Activated CD8-positive, alpha-beta memory T cell treated with anti-CD3 and anti-CD28 coated beads for 48 hours (primary cell): ENCODE data around the gene TFCP2.

Source experiments
- DNase-seq, 3 experiments: peaks; one replicate each; pipeline ENCODE4 v3.0.0-alpha.2; 2020; ENCODE audit warnings: low read depth in 2 of 3, low spot score in 2 of 3

TFCP2 gene

GRCh38 chr12:51160814-51161459, 12.0 kb downstream of the TFCP2 start:
- DNase-seq = no peak

- DNase-seq = no peak
These were observed 16.6 kb downstream of the TFCP2 start for GRCh38 chr12:51156245-51156765.

GRCh38 chr12:51152953-51153352, 20.0 kb downstream of the TFCP2 start:
- DNase-seq = no peak

- DNase-seq = no peak
These were observed 22.2 kb downstream of the TFCP2 start for GRCh38 chr12:51150777-51151176.

GRCh38 chr12:51147309-51147708, 25.6 kb downstream of the TFCP2 start:
- DNase-seq = no peak

- no peak for DNase-seq
These were observed 33.6 kb downstream of the TFCP2 start for GRCh38 chr12:51139292-51139844.

GRCh38 chr12:51132693-51133092, 40.2 kb downstream of the TFCP2 start:
- DNase-seq = no peak

GRCh38 chr12:51131745-51132521, 41.0 kb downstream of the TFCP2 start:
- no peak for DNase-seq

GRCh38 chr12:51128919-51129318, 44.0 kb downstream of the TFCP2 start:
- DNase-seq = no peak

- no peak for DNase-seq
These were observed 45.7 kb downstream of the TFCP2 start for GRCh38 chr12:51127050-51127729.

GRCh38 chr12:51126297-51126696, 46.6 kb downstream of the TFCP2 start:
- DNase-seq = no peak

- DNase-seq = no peak
These were observed 48.4 kb downstream of the TFCP2 start for GRCh38 chr12:51124504-51124903.

- no peak for DNase-seq
These were observed 50.1 kb downstream of the TFCP2 start for GRCh38 chr12:51122844-51123243.

- no peak for DNase-seq
These were observed 54.2 kb downstream of the TFCP2 start for GRCh38 chr12:51118706-51119105.

- DNase-seq = no peak
These were observed 57.4 kb downstream of the TFCP2 start for GRCh38 chr12:51115533-51115932.

- DNase-seq = no peak
These were observed 64.8 kb downstream of the TFCP2 start for GRCh38 chr12:51108136-51108535.

- no peak for DNase-seq
These were observed 69.0 kb downstream of the TFCP2 start for GRCh38 chr12:51103977-51104376.

GRCh38 chr12:51098611-51099010, 74.3 kb downstream of the TFCP2 start:
- DNase-seq = no peak

GRCh38 chr12:51090705-51091229, 82.2 kb downstream of the TFCP2 start:
- DNase-seq = no peak

- DNase-seq = no peak
These were observed 85.1 kb downstream of the TFCP2 start for GRCh38 chr12:51087818-51088217.

GRCh38 chr12:51086933-51087332, 86.0 kb downstream of the TFCP2 start:
- DNase-seq = no peak
